HepG2 (cell line): ENCODE results near the gene GDE1. TPM values are rescaled to one million over a fixed set of nuclear protein-coding genes. Genes with fewer than 3 reads are reported as not detected.

Experiments
- CEBPB ChIP-seq: IDR thresholded peaks from 2 replicates; pipeline ENCODE4 v1.6.1; 2011; ENCODE audit warnings: low read depth, low read length, improper control_type of control experiment, borderline replicate concordance
- DNMT3B ChIP-seq: conservative IDR thresholded peaks from 2 replicates; pipeline ENCODE4 v1.6.1; 2016; ENCODE audit warnings: missing biosample characterization, control low read depth
- EED ChIP-seq: sonication (generic); formaldehyde crosslinking; IDR thresholded peaks from 2 replicates; pipeline ENCODE4 v1.5.0; 2020; ENCODE audit warnings: mild to moderate bottlenecking, missing genetic modification reagents
- FOXJ3 ChIP-seq: sonication (generic); formaldehyde crosslinking; IDR thresholded peaks from 2 replicates; pipeline ENCODE4 v1.4.0; 2020; ENCODE audit warnings: missing genetic modification reagents, mild to moderate bottlenecking, borderline replicate concordance
- MED1 ChIP-seq: sonication (generic); formaldehyde crosslinking; IDR thresholded peaks from 2 replicates; pipeline ENCODE4 v1.4.0; 2020; ENCODE audit warnings: missing genetic modification reagents
- PAF1 ChIP-seq: IDR thresholded peaks from 2 replicates; pipeline ENCODE4 v1.6.1; 2016; ENCODE audit warnings: missing genetic modification reagents, missing compliant biosample characterization
- XBP1 ChIP-seq: sonication (generic); formaldehyde crosslinking; IDR thresholded peaks from 2 replicates; pipeline ENCODE4 v1.5.0; 2020; ENCODE audit warnings: missing genetic modification reagents
- ZBTB37 ChIP-seq: sonication (generic); formaldehyde crosslinking; IDR thresholded peaks from 2 replicates; pipeline ENCODE4 v1.4.0; 2020; ENCODE audit warnings: mild to moderate bottlenecking, missing genetic modification reagents
- ZFP90 ChIP-seq: sonication (generic); formaldehyde crosslinking; IDR thresholded peaks from 2 replicates; pipeline ENCODE4 v1.8.0; 2022; ENCODE audit warnings: missing genetic modification reagents, mild to moderate bottlenecking, inconsistent platforms, borderline replicate concordance
- ZNF232 ChIP-seq: sonication (generic); formaldehyde crosslinking; IDR thresholded peaks from 2 replicates; pipeline ENCODE4 v1.4.0; 2020; ENCODE audit warnings: missing genetic modification reagents, borderline replicate concordance
- ZNF24 ChIP-seq: fragments of 450-650 bp; IDR thresholded peaks from 2 replicates; pipeline ENCODE4 v1.6.1; 2017; ENCODE audit warnings: antibody characterized with exemption, mild to moderate bottlenecking
- ZNF33A ChIP-seq: sonication (generic); formaldehyde crosslinking; IDR thresholded peaks from 2 replicates; pipeline ENCODE4 v1.5.1; 2020; ENCODE audit warnings: missing genetic modification reagents, mild to moderate bottlenecking, moderate library complexity, borderline replicate concordance
- ZNF75D ChIP-seq: sonication (generic); formaldehyde crosslinking; IDR thresholded peaks from 2 replicates; pipeline ENCODE4 v1.8.1; 2023; ENCODE audit warnings: missing genetic modification reagents, mild to moderate bottlenecking, borderline replicate concordance
- polyA plus RNA-seq, 8 experiments: library from polyadenylated mRNA; depleted of rRNA in 3 of 8; stranded (reverse) in 7 of 8; unstranded in 1 of 8; fragments of >200 nt; fragmentation: Illumina TruSeq in 4 of 8; extraction: Trizol in 4 of 8; gene quantifications; 2 replicates each; pipeline versions ENCODE4 v1.2.1 to v1.2.3, GENCODE V29; 2011 to 2016; ENCODE audit warnings: low read depth in 4 of 8, missing spikeins in 1 of 8, mixed read lengths in 1 of 8; ENCODE audit not compliant: insufficient read depth in 1 of 8
- total RNA-seq, 5 experiments: library from RNA; depleted of rRNA; stranded (reverse); fragments of >200 nt; fragmentation: Illumina TruSeq; extraction: Trizol; gene quantifications; 2 replicates each; pipeline ENCODE4 v1.2.3, GENCODE V29; 2016; ENCODE audit warnings: low read depth in 1 of 5
- TF ChIP-seq, protein P1 (sequence below): sonication (generic); formaldehyde crosslinking; IDR thresholded peaks from 2 replicates; pipeline ENCODE4 v1.9.0; 2021; ENCODE audit warnings: mild to moderate bottlenecking, missing genetic modification reagents
- TF ChIP-seq, protein P2 (sequence below): fragments of 450-650 bp; IDR thresholded peaks from 2 replicates; pipeline ENCODE4 v1.6.1; 2017
- TF ChIP-seq, protein P3 (sequence below): sonication (generic); formaldehyde crosslinking; conservative IDR thresholded peaks from 2 replicates; pipeline ENCODE4 v1.4.0; 2020; ENCODE audit warnings: missing genetic modification reagents

GDE1 gene
- total and polyA plus RNA-seq, 2 of the 13 experiments (the other 11 are each of a cell fraction or from before 2014, with no cell fraction given), result 35.9 to 59.0 TPM

DNA sequence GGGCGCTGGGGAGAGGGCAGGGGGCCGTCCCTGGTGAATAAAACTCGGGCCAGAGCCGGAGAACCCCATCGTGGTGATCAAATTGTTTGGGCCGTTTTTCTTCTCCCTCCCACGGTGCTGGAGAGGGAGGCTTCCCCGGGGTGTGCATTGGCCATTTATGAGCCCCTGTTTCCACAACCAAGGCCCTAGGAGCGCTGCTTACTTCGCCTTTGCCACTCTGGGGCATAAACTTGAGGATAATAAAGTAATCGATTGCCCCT lies 2.4 kb upstream of the GDE1 start (continued):
- TF ChIP-seq, protein P1, sequence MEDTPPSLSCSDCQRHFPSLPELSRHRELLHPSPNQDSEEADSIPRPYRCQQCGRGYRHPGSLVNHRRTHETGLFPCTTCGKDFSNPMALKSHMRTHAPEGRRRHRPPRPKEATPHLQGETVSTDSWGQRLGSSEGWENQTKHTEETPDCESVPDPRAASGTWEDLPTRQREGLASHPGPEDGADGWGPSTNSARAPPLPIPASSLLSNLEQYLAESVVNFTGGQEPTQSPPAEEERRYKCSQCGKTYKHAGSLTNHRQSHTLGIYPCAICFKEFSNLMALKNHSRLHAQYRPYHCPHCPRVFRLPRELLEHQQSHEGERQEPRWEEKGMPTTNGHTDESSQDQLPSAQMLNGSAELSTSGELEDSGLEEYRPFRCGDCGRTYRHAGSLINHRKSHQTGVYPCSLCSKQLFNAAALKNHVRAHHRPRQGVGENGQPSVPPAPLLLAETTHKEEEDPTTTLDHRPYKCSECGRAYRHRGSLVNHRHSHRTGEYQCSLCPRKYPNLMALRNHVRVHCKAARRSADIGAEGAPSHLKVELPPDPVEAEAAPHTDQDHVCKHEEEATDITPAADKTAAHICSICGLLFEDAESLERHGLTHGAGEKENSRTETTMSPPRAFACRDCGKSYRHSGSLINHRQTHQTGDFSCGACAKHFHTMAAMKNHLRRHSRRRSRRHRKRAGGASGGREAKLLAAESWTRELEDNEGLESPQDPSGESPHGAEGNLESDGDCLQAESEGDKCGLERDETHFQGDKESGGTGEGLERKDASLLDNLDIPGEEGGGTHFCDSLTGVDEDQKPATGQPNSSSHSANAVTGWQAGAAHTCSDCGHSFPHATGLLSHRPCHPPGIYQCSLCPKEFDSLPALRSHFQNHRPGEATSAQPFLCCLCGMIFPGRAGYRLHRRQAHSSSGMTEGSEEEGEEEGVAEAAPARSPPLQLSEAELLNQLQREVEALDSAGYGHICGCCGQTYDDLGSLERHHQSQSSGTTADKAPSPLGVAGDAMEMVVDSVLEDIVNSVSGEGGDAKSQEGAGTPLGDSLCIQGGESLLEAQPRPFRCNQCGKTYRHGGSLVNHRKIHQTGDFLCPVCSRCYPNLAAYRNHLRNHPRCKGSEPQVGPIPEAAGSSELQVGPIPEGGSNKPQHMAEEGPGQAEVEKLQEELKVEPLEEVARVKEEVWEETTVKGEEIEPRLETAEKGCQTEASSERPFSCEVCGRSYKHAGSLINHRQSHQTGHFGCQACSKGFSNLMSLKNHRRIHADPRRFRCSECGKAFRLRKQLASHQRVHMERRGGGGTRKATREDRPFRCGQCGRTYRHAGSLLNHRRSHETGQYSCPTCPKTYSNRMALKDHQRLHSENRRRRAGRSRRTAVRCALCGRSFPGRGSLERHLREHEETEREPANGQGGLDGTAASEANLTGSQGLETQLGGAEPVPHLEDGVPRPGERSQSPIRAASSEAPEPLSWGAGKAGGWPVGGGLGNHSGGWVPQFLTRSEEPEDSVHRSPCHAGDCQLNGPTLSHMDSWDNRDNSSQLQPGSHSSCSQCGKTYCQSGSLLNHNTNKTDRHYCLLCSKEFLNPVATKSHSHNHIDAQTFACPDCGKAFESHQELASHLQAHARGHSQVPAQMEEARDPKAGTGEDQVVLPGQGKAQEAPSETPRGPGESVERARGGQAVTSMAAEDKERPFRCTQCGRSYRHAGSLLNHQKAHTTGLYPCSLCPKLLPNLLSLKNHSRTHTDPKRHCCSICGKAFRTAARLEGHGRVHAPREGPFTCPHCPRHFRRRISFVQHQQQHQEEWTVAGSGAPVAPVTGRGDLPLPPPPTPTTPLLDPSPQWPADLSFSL (CRISPR knock-in tag), result 0 out of 2 replicates have a peak, but pooled peaks have one; percentile 21
- peak; percentile 78; the same call in 1 of the 2 replicates for TF ChIP-seq ZNF33A (CRISPR knock-in tag)
- no peak for TF ChIP-seq DNMT3B (CRISPR knock-in tag)
- TF ChIP-seq PAF1 (CRISPR knock-in tag), result no peak
- no peak for TF ChIP-seq XBP1 (CRISPR knock-in tag)
- 0 out of 2 replicates have a peak, but pooled peaks have one; percentile 47 for TF ChIP-seq ZNF232
- TF ChIP-seq ZNF24, result no peak
- TF ChIP-seq EED (CRISPR knock-in tag), result 0 out of 2 replicates have a peak, but pooled peaks have one; percentile 6
- TF ChIP-seq ZNF75D (CRISPR knock-in tag), result peak; percentile 63; the same call in 1 of the 2 replicates
- TF ChIP-seq, protein P2, sequence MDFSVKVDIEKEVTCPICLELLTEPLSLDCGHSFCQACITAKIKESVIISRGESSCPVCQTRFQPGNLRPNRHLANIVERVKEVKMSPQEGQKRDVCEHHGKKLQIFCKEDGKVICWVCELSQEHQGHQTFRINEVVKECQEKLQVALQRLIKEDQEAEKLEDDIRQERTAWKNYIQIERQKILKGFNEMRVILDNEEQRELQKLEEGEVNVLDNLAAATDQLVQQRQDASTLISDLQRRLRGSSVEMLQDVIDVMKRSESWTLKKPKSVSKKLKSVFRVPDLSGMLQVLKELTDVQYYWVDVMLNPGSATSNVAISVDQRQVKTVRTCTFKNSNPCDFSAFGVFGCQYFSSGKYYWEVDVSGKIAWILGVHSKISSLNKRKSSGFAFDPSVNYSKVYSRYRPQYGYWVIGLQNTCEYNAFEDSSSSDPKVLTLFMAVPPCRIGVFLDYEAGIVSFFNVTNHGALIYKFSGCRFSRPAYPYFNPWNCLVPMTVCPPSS, result no peak
- TF ChIP-seq FOXJ3 (CRISPR knock-in tag), result 0 out of 2 replicates have a peak, but pooled peaks have one; percentile 21
- no peak for TF ChIP-seq CEBPB
- TF ChIP-seq MED1 (CRISPR knock-in tag), result no peak
- TF ChIP-seq, protein P3, sequence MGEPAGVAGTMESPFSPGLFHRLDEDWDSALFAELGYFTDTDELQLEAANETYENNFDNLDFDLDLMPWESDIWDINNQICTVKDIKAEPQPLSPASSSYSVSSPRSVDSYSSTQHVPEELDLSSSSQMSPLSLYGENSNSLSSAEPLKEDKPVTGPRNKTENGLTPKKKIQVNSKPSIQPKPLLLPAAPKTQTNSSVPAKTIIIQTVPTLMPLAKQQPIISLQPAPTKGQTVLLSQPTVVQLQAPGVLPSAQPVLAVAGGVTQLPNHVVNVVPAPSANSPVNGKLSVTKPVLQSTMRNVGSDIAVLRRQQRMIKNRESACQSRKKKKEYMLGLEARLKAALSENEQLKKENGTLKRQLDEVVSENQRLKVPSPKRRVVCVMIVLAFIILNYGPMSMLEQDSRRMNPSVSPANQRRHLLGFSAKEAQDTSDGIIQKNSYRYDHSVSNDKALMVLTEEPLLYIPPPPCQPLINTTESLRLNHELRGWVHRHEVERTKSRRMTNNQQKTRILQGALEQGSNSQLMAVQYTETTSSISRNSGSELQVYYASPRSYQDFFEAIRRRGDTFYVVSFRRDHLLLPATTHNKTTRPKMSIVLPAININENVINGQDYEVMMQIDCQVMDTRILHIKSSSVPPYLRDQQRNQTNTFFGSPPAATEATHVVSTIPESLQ (CRISPR knock-in tag), result no peak
- peak; percentile 15; the same call in 1 of the 2 replicates for TF ChIP-seq ZFP90 (CRISPR knock-in tag)
- TF ChIP-seq ZBTB37 (CRISPR knock-in tag), result no peak
